Dedifferentiated amniotic fluid mesenchymal stem cell (primary cell): Measurements from ENCODE around the gene APBA2.

Experiments
- DNase-seq: peaks from one replicate; pipeline ENCODE4 v3.0.0-alpha.2; 2016; ENCODE audit errors: extremely low spot score

Gene APBA2

DNA sequence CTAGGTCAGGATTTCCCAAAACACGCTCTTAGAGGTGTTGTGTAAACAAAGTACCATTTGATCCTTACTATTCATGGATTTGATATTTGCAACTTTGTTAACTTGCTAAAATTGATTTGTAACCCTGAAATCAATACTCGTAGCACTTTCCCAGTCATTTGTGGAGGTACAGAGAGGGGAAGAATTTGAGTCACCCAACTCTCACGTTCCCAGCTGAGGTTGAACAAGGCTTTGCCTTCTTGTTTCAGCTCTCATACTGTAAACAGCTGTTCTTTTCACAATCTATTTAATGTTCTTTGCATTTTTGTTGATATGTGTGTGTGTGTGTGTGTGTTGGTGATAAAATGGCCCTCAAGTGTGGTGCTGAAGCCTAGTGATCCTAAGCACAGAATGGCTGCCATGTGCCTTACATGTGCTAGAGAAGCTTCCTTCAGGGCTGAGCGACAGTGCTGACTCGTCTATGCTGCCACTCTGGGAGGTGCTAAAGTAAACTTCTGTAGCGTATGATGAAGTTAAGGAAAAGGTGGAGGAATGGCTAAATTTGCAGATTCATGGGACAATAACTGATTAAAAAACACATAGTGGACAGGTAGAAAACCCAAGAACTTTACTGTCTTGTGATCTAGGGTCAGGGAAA lies 173.2 kb downstream of the APBA2 start:
- no peak for DNase-seq

DNA sequence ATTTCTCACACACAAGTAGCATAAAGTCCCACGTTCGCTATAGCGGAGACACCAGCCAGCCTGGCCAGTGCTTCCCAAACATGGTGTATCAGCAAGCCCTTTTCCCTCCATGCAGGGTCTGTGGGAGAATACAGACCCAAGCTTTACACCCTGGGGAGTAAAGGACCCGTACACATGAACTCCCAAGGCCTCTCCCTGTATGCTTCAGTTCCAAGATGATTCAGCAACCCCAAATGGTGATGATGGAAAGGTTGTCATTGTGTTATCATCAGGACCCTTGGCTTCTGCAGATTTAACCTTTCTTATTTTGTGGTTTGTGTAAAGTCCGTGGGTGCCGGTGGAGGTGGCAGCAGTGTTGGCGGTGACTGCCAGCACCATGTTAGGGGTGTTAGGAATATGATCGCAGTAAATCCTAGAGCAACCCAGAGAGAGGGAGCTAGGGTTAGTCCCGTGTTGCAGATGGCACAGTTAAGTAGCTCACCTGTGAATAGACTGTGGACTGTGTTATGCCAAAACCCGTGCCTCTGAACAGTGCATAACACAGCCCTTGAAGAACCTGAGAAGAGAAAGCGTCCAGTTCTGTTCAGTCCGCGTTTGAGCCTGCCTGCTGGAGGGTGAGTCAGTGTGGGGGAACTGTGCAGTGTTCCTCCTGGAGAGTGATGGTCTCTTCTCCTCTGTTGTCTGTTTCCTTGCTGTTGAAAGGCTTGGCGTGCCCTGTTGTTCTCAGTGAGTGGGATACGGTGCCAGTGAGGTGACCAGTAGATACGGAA lies 174.3 kb downstream of the APBA2 start:
- no peak for DNase-seq

DNA sequence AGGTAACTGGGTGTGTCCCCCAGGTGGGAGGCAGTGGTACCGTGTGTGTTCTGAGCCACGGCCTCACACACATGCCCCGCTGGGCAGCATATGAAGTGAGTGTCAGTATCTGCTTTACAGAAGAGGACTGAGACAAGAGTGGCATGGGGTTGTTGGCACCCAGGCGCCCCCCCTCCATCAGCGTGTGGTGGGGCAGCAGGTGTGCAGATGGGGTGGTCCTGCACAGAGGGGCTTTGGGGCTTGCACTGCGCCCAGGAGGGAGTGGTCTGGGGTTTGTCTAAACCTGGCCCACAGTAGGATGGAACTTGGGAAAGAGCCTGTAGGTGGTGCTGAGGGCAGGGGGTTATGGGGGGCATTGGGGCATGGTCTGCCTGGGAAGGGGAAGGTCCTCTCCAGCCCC lies 176.0 kb downstream of the APBA2 start:
- DNase-seq = no peak

DNA sequence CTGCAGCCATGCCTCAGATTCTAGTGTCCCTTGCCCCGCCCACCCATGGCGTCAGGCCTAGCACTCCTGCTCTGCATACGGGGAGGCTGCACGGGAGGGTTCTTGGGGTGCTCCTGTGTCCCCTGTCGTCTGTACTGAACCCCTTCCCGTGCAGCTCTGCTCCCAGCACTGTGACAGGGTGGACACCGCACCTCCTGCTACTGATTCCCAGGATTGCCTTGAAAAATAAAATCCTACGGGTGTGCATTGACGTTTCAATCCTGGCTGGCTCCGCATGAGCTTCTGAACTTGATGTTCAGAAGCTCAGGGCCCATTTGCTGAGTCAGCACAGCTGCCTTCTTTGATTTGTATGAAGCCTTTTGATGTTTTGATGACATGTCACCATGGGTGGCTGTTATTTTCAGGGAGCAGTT lies 176.4 kb downstream of the APBA2 start:
- DNase-seq = no peak

DNA sequence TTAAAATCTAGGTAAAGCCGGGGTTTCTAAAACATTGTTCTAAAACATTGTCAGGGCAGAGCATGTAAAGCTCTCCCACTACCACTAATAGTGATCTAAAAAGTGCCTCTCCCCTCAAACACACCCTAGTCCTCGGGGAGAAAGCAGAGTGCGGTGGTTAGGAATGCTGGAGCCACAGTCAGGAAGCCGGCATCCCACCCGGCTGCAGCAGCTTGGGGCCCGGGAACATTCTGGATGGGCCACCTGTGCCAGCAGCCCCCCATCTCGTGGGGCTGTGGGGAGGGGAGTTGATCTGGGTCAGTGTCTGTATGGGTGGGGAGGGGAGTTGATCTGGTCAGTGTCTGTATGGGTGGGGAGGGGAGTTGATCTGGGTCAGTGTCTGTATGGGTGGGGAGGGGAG lies 176.9 kb downstream of the APBA2 start:
- no peak for DNase-seq

- no peak for DNase-seq
Measured at GRCh38 chr15:29063646-29064045, 177.9 kb downstream of the APBA2 start.

GRCh38 chr15:29064290-29064689 lies 178.5 kb downstream of the APBA2 start:
- no peak for DNase-seq

DNA sequence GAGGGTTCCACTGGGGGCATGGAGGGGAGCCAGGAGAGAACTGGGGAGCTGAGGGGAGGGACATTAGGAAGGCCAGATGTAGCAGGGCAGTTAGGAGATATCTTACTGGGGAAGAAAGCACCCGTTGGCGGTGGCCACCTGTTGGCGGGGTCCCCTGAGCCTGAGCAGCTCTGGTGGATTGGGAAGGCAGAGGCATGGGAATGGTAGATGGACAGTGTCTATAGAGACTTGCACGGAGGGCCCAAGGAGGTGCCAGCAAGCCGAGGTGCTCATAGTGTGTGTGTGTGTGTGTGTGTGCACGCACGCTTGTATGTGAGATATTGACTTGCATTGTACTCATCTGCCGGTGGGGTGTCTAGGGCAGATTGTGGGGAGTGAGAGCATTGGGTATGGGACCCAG lies 179.0 kb downstream of the APBA2 start:
- DNase-seq = no peak

DNA sequence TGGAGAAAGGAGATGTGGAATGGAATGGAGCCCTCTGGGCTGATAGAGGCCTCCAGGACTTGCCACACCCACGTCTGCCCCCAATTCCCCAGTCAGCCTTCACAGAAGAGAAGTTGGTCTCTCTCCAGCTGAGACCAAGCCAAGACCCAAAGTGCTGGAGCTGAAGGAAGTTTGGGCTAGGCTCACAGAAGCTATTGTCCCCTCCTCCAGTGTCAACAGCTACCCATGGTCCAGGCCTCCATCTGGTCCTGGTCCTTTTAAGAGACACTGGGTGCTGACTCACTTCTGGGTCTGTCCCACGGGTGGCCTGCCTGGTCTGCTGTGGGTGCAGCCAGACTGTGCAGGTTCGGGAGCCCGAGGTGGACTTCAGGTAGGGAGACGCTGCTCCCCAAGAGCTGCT lies 179.8 kb downstream of the APBA2 start:
- DNase-seq = no peak

DNA sequence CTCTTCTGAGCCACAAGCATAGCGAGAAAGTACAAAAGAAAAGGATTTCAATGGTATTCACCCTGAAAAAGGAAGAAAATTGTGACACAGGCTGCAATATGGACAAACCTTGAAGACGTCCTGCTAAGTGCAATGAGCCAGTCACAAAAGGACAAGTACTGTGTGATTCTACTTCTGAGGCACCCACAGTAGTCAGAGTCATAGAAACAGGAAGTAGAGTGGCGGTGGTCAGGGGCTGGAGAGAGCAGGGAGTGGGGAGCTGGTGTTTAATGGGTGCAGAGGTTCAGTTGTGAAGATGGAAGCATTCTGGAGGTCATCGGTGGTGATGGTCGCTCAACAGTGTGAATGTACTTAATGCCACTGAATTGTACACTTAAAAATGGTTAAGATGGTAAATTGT lies 180.5 kb downstream of the APBA2 start:
- DNase-seq = no peak

- no peak for DNase-seq
Measured at GRCh38 chr15:29066838-29067237, 181.1 kb downstream of the APBA2 start.

- no peak for DNase-seq
Measured at GRCh38 chr15:29067949-29068348, 182.2 kb downstream of the APBA2 start.

DNA sequence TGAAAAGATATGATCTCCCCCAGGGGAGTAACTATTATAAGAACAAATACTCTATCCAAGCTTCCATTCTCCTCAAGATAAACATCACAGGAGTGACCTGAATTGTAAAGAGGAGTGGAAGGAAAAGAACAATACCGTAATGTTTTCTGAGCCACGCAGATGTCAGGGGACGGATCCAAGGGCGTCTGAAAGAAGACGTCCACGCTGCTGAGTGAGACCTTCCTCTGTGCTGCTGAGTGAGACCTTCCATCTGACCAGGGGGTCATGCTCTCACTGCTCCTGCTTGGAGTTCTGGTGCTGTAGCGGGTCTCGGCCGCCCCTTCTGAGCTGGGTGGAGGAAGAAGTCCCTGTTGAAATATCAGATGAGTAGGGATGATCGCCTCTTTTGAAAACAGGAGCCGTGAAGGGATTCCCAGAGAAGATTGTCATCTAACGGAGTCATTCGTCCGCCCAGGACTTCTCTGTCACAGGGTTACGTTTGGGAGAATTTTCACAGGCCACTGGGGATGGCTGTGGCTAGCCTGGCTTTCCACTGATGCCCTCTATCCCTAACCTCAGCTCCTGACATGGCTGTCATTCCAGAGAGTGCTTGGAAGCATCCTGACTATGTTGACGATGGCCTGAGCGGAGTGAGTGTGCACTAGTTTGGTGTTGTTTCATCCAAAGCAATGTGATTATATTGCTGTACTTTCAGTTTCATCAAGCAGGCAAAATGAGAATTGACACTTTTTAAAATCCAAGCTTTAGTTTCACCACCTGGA lies 184.9 kb downstream of the APBA2 start:
- DNase-seq = no peak

DNA sequence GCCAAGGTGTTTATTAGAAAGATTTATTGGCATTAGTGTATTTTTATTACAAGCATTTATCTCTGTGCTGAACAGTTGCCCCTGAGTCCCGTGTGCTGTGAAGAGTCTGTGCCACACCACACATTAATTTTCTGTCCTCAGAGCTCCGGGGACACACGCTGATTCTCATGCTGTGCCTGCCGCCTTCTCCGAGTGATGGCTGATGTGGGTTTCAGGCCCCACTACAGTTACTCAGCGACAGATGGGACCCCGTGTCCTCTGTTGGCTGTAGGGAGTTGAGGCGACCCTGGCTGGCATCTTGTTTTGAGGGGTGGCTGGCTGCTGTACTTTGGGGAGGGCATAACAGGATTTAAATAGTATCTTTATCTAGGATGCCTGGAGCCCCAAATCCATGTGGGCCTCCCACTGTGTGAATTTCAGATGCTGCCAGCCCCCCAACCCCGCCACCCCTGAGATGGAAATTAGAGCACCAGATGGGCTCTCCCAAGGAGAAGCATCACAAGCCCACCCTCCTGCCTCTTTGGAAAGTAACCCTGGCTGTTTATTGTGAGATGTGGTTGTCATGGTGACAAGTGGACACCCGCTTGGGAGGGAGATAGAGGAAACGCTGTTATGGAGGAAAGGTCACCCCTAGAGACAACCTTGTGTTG lies 185.6 kb downstream of the APBA2 start:
- DNase-seq = no peak

DNA sequence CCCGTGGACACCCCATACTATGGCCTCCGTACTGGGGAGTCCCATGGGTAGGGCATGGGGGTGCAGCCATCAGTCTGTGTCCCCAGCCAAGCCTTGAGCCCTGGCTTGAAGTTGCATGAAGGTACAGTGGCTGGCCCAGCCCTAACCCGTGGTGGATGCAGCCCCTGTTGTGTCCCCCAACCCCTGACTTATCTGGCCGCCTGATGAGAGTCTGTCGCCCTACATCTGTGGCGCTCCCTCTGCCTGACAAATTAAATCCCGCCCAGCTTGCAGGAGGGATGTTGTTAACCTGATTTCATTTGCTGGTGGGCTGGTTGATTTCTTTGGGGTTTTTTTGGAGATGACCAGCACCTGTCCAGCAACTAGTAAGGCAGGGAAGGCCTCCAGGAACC lies 186.1 kb downstream of the APBA2 start:
- DNase-seq = no peak

- DNase-seq = no peak
Measured at GRCh38 chr15:29072444-29072843, 186.7 kb downstream of the APBA2 start.

DNA sequence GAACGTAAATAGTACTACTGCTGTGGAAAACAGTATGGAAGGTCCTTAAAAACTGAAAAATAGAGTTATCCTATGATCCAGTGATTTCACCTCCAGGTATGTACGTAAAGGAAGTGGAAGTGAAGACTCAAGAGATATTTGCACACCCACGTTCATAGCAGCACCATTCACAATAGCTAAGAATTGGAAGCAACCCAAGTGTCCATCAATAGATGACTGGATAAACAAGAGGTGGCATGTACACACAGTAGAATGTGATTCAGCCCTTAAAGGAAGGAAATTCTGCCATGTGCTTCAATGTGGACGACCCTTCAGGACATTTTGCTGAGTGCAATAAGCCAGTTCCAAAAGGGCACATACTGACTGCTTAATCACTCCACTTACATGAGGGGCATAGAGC lies 188.3 kb downstream of the APBA2 start:
- DNase-seq = no peak

- DNase-seq = no peak
Measured at GRCh38 chr15:29078541-29078940, 192.8 kb downstream of the APBA2 start.

DNA sequence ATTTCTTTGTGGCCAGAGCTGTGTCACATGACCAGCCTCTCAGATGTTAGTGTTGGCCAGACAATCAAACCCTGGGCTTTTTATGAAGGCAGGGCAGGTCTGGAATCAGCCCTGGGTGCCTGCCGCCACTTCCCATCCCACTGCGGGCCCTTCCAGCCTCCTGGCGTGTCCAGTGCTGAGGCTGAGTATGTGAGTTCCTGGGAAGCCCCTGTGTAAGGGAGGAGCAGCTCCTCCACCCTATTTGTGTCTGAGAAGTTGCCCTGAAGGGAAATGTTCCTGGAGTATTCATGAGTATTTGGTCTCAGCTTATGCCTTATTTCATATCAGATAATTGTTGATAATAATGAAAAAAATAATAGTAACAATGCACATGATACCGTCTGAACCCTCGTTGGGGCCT lies 193.7 kb downstream of the APBA2 start:
- no peak for DNase-seq

GRCh38 chr15:29081781-29082180 lies 196.0 kb downstream of the APBA2 start:
- DNase-seq = no peak

GRCh38 chr15:29083161-29083560 lies 197.4 kb downstream of the APBA2 start:
- DNase-seq = no peak

GRCh38 chr15:29083858-29084257 lies 198.1 kb downstream of the APBA2 start:
- no peak for DNase-seq
